PC-3 (cell line): ENCODE measurements around the gene RAB17. TPM values are rescaled to one million over a fixed set of nuclear protein-coding genes. Genes with fewer than 3 reads are reported as not detected.

ENCODE experiments used
- ATAC-seq: fragments of 200-7000 bp; cut with Tn5 transposase; 2 replicates; pipeline ENCODE4 v1.9.1; 2020; ENCODE audit warnings: mild to moderate bottlenecking, moderate library complexity
- BruUV-seq: library from RNA; stranded (reverse); fragments of 400-500 nt; replicated peaks from 2 replicates; lab custom pipeline; 2021; lab: Mats Ljungman, UMichigan
- CTCF ChIA-PET: fragments of 300-600 bp; sonication (Branson Sonifier 250); formaldehyde crosslinking; loops from one replicate; lab custom pipeline; 2022; ENCODE audit warnings: antibody characterized with exemption; lab: Charles Lee
- POLR2A ChIA-PET: fragments of 300-600 bp; sonication (Branson Sonifier 250); formaldehyde crosslinking; loops from one replicate; lab custom pipeline; 2022; ENCODE audit warnings: antibody characterized with exemption; ENCODE audit not compliant: unreplicated experiment; lab: Charles Lee
- DNase-seq: peaks from one replicate; pipeline ENCODE4 v3.0.0-alpha.2; 2015
- H2AFZ ChIP-seq: fragments of 300-600 bp; sonication (generic); 2 replicates; pipeline ENCODE4 v1.6.0; 2016; ENCODE audit warnings: antibody characterized with exemption, low read length
- H3F3A ChIP-seq: fragments of 300-600 bp; sonication (generic); one replicate; pipeline ENCODE4 v1.6.0; 2017; ENCODE audit warnings: antibody characterized with exemption, low read length, control low read depth, mild to moderate bottlenecking; ENCODE audit not compliant: unreplicated experiment
- H3K27ac ChIP-seq: fragments of 300-600 bp; sonication (generic); 2 replicates; pipeline ENCODE4 v1.5.1; 2016; ENCODE audit warnings: mild to moderate bottlenecking, low read length
- H3K27me3 ChIP-seq: fragments of 300-600 bp; sonication (generic); 2 replicates; pipeline ENCODE4 v1.6.1; 2016; ENCODE audit warnings: low read length, mixed read lengths
- H3K36me3 ChIP-seq: fragments of 300-600 bp; sonication (generic); 2 replicates; pipeline ENCODE4 v1.6.1; 2016; ENCODE audit warnings: low read depth, mixed run types, low read length, mixed read lengths
- H3K4me1 ChIP-seq: fragments of 300-600 bp; sonication (generic); 2 replicates; pipeline ENCODE4 v1.5.1; 2016; ENCODE audit warnings: low read length; ENCODE audit not compliant: insufficient read depth
- H3K4me2 ChIP-seq: fragments of 300-600 bp; sonication (generic); 2 replicates; pipeline ENCODE4 v1.6.0; 2016; ENCODE audit warnings: low read length
- H3K4me3 ChIP-seq: fragments of 300-600 bp; sonication (generic); 2 replicates; pipeline ENCODE4 v1.5.1; 2016; ENCODE audit warnings: mild to moderate bottlenecking, low read length, mixed read lengths
- H3K79me2 ChIP-seq: fragments of 300-600 bp; sonication (generic); 2 replicates; pipeline ENCODE4 v1.6.1; 2017; ENCODE audit warnings: low read length, mixed read lengths
- H3K9ac ChIP-seq: fragments of 300-600 bp; sonication (generic); 2 replicates; pipeline ENCODE4 v1.6.0; 2016; ENCODE audit warnings: mild to moderate bottlenecking, low read length
- H3K9me2 ChIP-seq: fragments of 300-600 bp; sonication (generic); replicated peaks from 2 replicates; pipeline ENCODE4 v1.6.1; 2016; ENCODE audit warnings: mixed run types, low read length, mixed read lengths
- H3K9me3 ChIP-seq: fragments of 300-600 bp; sonication (generic); 2 replicates; pipeline ENCODE4 v1.6.1; 2016; ENCODE audit warnings: low read length, mixed read lengths
- H4K20me1 ChIP-seq: fragments of 300-600 bp; sonication (generic); 2 replicates; pipeline ENCODE4 v1.6.1; 2016; ENCODE audit warnings: low read length, mixed read lengths
- CTCF ChIP-seq: fragments of 300-600 bp; sonication (generic); conservative IDR thresholded peaks from 2 replicates; pipeline ENCODE4 v1.5.1; 2017; ENCODE audit warnings: antibody characterized with exemption, low read depth, mild to moderate bottlenecking, low read length
- EZH2 ChIP-seq: fragments of 300-600 bp; sonication (generic); IDR thresholded peaks from one replicate; pipeline ENCODE4 v1.6.1; 2017; ENCODE audit warnings: antibody characterized with exemption, mild to moderate bottlenecking, low read length; ENCODE audit not compliant: unreplicated experiment
- EZH2phosphoT487 ChIP-seq: fragments of 300-600 bp; sonication (generic); IDR thresholded peaks from 2 replicates; pipeline ENCODE4 v1.6.1; 2018; ENCODE audit warnings: mild to moderate bottlenecking, antibody characterized with exemption, low read length, borderline replicate concordance
- intact Hi-C: fragments of 100-400 bp; cut with micrococcal nuclease; formaldehyde crosslinking; loops from 2 replicates; pipeline ENCODE4 v1.9.0; 2023
- total RNA-seq: library from RNA; depleted of rRNA; stranded (reverse); fragments of >200 nt; gene quantifications from 2 replicates; pipeline ENCODE4 v1.2.3, GENCODE V29; 2014

The RAB17 gene
- total RNA-seq, 1 experiment from 2014 or later: 28.9 TPM

GRCh38 chr2:237577956-237578870, 12.3 kb downstream of the RAB17 start:
- H3K36me3 ChIP-seq: no peaks in the 10 kb centered on the region
- H3K9me2 ChIP-seq: no peaks in the 10 kb centered on the region
- H3K4me1 ChIP-seq: peaks cover 19% of the 10 kb centered on the region
- H3K27ac ChIP-seq: no peak overlapping the region
- H3K4me3 ChIP-seq: no peak overlapping the region
- no peak for DNase-seq
- ATAC-seq: no peak
- CTCF ChIA-PET: no interaction called here
- no peak overlapping the region for H3K4me2 ChIP-seq
- no peaks in the 10 kb centered on the region for H4K20me1 ChIP-seq
- no peaks in the 10 kb centered on the region for H3F3A ChIP-seq
- POLR2A ChIA-PET: no interaction called here
- H2AFZ ChIP-seq: no peak overlapping the region
- intact Hi-C loops: no loop called here
- no peaks in the 10 kb centered on the region for H3K27me3 ChIP-seq
- no TSS peak for BruUV-seq
- 0 out of 2 replicates have a peak, but pooled peaks cover 3% of the 10 kb centered on the region for H3K79me2 ChIP-seq
- TF ChIP-seq EZH2phosphoT487 (no peak), CTCF (no peak), EZH2 (no peak)
- H3K9ac ChIP-seq: no peak overlapping the region
- no peaks in the 10 kb centered on the region for H3K9me3 ChIP-seq

GRCh38 chr2:237577458-237577857, 13.1 kb downstream of the RAB17 start:
- no peaks in the 10 kb centered on the region for H3K9me3 ChIP-seq
- no TSS peak for BruUV-seq
- no peak overlapping the region for H2AFZ ChIP-seq
- CTCF ChIA-PET: interaction anchor here (0.7 kb wide), 1 partner anchor 31 kb away, joined by 3 read pairs; no protein-coding TSS in a partner anchor
- no peak for TF ChIP-seq EZH2phosphoT487
- TF ChIP-seq CTCF: no peak
- no peak for TF ChIP-seq EZH2
- no peak overlapping the region for H3K9ac ChIP-seq
- H3K4me2 ChIP-seq: no peak overlapping the region
- ATAC-seq: no peak
- H4K20me1 ChIP-seq: no peaks in the 10 kb centered on the region
- no peak overlapping the region for H3K4me3 ChIP-seq
- H3K4me1 ChIP-seq: peaks cover 20% of the 10 kb centered on the region
- 0 out of 2 replicates have a peak, but pooled peaks cover 3% of the 10 kb centered on the region for H3K79me2 ChIP-seq
- H3F3A ChIP-seq: no peaks in the 10 kb centered on the region
- no peak overlapping the region for H3K27ac ChIP-seq
- intact Hi-C loops: no loop called here
- no peak for DNase-seq
- H3K27me3 ChIP-seq: no peaks in the 10 kb centered on the region
- POLR2A ChIA-PET: no interaction called here
- H3K36me3 ChIP-seq: no peaks in the 10 kb centered on the region
- no peaks in the 10 kb centered on the region for H3K9me2 ChIP-seq

- TF ChIP-seq CTCF (no peak), EZH2phosphoT487 (no peak), EZH2 (no peak)
- Histone ChIP-seq H3K9me2 (no peaks in the 10 kb centered on the region), H3F3A (no peaks in the 10 kb centered on the region), H3K9me3 (no peaks in the 10 kb centered on the region), H3K4me3 (no peak overlapping the region), H3K79me2 (0 out of 2 replicates have a peak, but pooled peaks cover 3% of the 10 kb centered on the region), H3K4me2 (no peak overlapping the region), H3K27me3 (no peaks in the 10 kb centered on the region), H2AFZ (no peak overlapping the region), H3K36me3 (no peaks in the 10 kb centered on the region), H3K9ac (no peak overlapping the region), H3K4me1 (peaks cover 25% of the 10 kb centered on the region), H4K20me1 (no peaks in the 10 kb centered on the region), H3K27ac (no peak overlapping the region)
- intact Hi-C loops: no loop called here
- ChIA-PET POLR2A (no interaction called here), CTCF (interaction anchor here (0.7 kb wide), 1 partner anchor 30 kb away, joined by 3 read pairs; no protein-coding TSS in a partner anchor)
- ATAC-seq (no peak), DNase-seq (no peak)
- BruUV-seq: no TSS peak
Observed at GRCh38 chr2:237576974-237577373, 13.6 kb downstream of the RAB17 start.
